A673 (cell line): Measurements from ENCODE around the gene CTAGE9. TPM values are rescaled to one million over a fixed set of nuclear protein-coding genes. Genes with fewer than 3 reads are reported as not detected.
A peak's percentile ranks its signal among the peaks of the same experiment; 100 is the strongest.

Experiments used
- BruUV-seq: library from RNA; stranded (reverse); fragments of 400-500 nt; replicated peaks from 2 replicates; lab custom pipeline; 2021; lab: Mats Ljungman, UMichigan
- CTCF ChIA-PET: fragments of 300-600 bp; sonication (Branson Sonifier 250); formaldehyde crosslinking; loops from one replicate; lab custom pipeline; 2022; ENCODE audit warnings: antibody characterized with exemption; lab: Charles Lee
- POLR2A ChIA-PET: fragments of 300-600 bp; sonication (Branson Sonifier 250); formaldehyde crosslinking; loops from one replicate; lab custom pipeline; 2022; ENCODE audit warnings: antibody characterized with exemption; ENCODE audit not compliant: low non-redundant PET; lab: Charles Lee
- DNase-seq: peaks from one replicate; pipeline ENCODE4 v3.0.0-alpha.2; 2015; ENCODE audit warnings: low spot score
- H3K27ac ChIP-seq: fragments of 200-600 bp; sonication (generic); 2 replicates; pipeline ENCODE4 v1.5.1; 2016; ENCODE audit warnings: mixed run types, low read depth, mild to moderate bottlenecking, mixed read lengths, antibody characterized with exemption, low read length; ENCODE audit not compliant: poor library complexity, severe bottlenecking
- H3K27me3 ChIP-seq: fragments of 200-600 bp; sonication (generic); replicated peaks from 2 replicates; pipeline ENCODE4 v1.6.1; 2017; ENCODE audit warnings: mixed run types, low read depth, mild to moderate bottlenecking, mixed read lengths, antibody characterized with exemption, low read length; ENCODE audit not compliant: insufficient read depth, poor library complexity
- H3K36me3 ChIP-seq: fragments of 200-600 bp; sonication (generic); 2 replicates; pipeline ENCODE4 v1.6.1; 2016; ENCODE audit warnings: mixed run types, mild to moderate bottlenecking, mixed read lengths, antibody characterized with exemption, low read length; ENCODE audit not compliant: insufficient read depth, poor library complexity, severe bottlenecking
- H3K4me1 ChIP-seq: fragments of 200-600 bp; sonication (generic); 2 replicates; pipeline ENCODE4 v1.6.1; 2017; ENCODE audit warnings: mixed run types, mild to moderate bottlenecking, mixed read lengths, antibody characterized with exemption, low read length; ENCODE audit not compliant: insufficient read depth, poor library complexity, severe bottlenecking
- H3K4me3 ChIP-seq: fragments of 200-600 bp; sonication (generic); 2 replicates; pipeline ENCODE4 v1.5.1; 2016; ENCODE audit warnings: low read depth, mixed run types, mild to moderate bottlenecking, mixed read lengths, low read length; ENCODE audit not compliant: poor library complexity, severe bottlenecking
- H3K9me3 ChIP-seq: fragments of 200-600 bp; sonication (generic); 2 replicates; pipeline ENCODE4 v1.6.1; 2016; ENCODE audit warnings: mixed run types, low read depth, mild to moderate bottlenecking, mixed read lengths, antibody characterized with exemption, low read length; ENCODE audit not compliant: poor library complexity, severe bottlenecking
- CTCF ChIP-seq: fragments of 300-800, 200-600 bp; sonication (generic); conservative IDR thresholded peaks from 2 replicates; pipeline ENCODE4 v1.5.1; 2017; ENCODE audit warnings: low read depth, mild to moderate bottlenecking, antibody characterized with exemption, low read length, moderate library complexity, mixed read lengths
- EZH2 ChIP-seq: fragments of 200-600 bp; sonication (generic); IDR thresholded peaks from 2 replicates; pipeline ENCODE4 v1.6.1; 2017; ENCODE audit warnings: borderline replicate concordance, low read depth, mild to moderate bottlenecking, mixed read lengths, antibody characterized with exemption, low read length; ENCODE audit not compliant: poor library complexity, severe bottlenecking
- intact Hi-C: fragments of 100-400 bp; cut with micrococcal nuclease; formaldehyde crosslinking; loops from one replicate; pipeline ENCODE4 v1.10.0; 2022; ENCODE audit not compliant: unreplicated experiment
- total RNA-seq: library from RNA; stranded (reverse); gene quantifications from 2 replicates; pipeline ENCODE4 v1.2.3, GENCODE V29; 2021

Gene CTAGE9
- total RNA-seq, 1 experiment from 2014 or later, result not detected

DNA sequence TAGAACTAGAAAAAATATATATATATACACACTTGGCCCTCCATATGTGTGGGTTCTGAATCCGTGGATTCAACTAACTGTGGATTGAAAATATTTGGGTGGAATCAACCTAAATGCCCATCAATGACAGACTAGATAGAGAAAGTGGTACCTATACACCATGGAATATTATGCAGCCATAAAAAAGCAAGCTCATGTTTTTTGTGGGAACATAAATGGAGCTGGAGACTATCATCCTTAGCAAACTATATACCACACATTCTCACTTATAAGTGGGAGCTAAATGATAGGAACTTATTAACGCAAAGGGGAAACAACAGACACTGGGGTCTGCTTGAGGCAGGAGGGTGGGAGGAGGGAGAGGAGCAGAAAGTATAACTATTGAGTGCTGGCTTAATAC is 37.6 kb downstream of the CTAGE9 start:
- intact Hi-C loops, result no loop called here
- POLR2A ChIA-PET, result no interaction called here
- CTCF ChIA-PET, result no interaction called here

GRCh38 chr6:131669891-131670290 is 40.9 kb downstream of the CTAGE9 start:
- no peak for DNase-seq
- Histone ChIP-seq H3K27me3 (no peaks in the 10 kb centered on the region), H3K4me3 (no peak overlapping the region), H3K36me3 (no peaks in the 10 kb centered on the region), H3K9me3 (no peaks in the 10 kb centered on the region), H3K4me1 (no peaks in the 10 kb centered on the region), H3K27ac (no peak overlapping the region)
- BruUV-seq, result no TSS peak
- CTCF ChIA-PET, result no interaction called here
- intact Hi-C loops, result no loop called here
- TF ChIP-seq EZH2, result no peak
- POLR2A ChIA-PET, result no interaction called here

More for the DNA sequence above, 37.6 kb downstream of the CTAGE9 start:
- Histone ChIP-seq H3K27me3 (no peaks in the 10 kb centered on the region), H3K4me1 (no peaks in the 10 kb centered on the region), H3K27ac (no peak overlapping the region), H3K36me3 (no peaks in the 10 kb centered on the region), H3K9me3 (no peaks in the 10 kb centered on the region), H3K4me3 (no peak overlapping the region)
- no peak for DNase-seq
- BruUV-seq, result no TSS peak
- no peak for TF ChIP-seq EZH2
- no peak for TF ChIP-seq CTCF

DNA sequence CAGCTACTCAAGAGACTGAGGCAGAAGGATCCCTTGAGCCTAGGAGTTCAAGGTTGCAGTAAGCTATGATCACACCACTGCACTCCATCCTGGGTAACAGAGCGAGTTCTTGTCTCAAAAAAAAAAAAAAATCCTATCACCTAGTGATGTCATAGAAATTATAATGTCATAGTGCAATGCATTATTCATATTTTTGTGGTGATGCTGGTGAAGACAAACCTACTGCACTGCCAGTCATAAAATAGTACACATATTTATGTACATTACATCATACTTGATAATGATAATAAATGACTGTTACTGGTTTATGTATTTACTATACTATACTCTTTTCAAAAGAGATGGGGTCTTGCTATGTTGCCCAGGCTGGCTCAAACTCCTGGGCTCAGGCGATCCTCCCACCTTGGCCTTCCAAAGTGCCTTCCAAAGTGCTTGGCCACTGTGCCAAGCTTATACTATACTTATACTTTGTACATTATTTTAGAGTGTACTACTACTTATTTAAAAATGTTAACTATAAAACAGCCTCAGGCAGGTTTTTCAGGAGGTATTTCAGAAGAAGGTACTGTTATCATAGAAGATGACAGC is 47.1 kb downstream of the CTAGE9 start:
- Histone ChIP-seq H3K9me3 (no peaks in the 10 kb centered on the region), H3K4me3 (no peak overlapping the region), H3K36me3 (no peaks in the 10 kb centered on the region), H3K27ac (no peak overlapping the region), H3K4me1 (no peaks in the 10 kb centered on the region), H3K27me3 (no peaks in the 10 kb centered on the region)
- TF ChIP-seq CTCF, result no peak
- TF ChIP-seq EZH2, result no peak
- ChIA-PET CTCF (no interaction called here), POLR2A (no interaction called here)
- no peak for DNase-seq
- no TSS peak for BruUV-seq
- intact Hi-C loops, result no loop called here

- CTCF ChIA-PET, result no interaction called here
- Histone ChIP-seq H3K27me3 (no peaks in the 10 kb centered on the region), H3K36me3 (no peaks in the 10 kb centered on the region), H3K9me3 (no peaks in the 10 kb centered on the region), H3K4me1 (no peaks in the 10 kb centered on the region), H3K4me3 (no peak overlapping the region), H3K27ac (no peak overlapping the region)
- TF ChIP-seq EZH2, result no peak
- no peak for TF ChIP-seq CTCF
- intact Hi-C loops, result no loop called here
- no TSS peak for BruUV-seq
- POLR2A ChIA-PET, result no interaction called here
- peak; percentile 3 for DNase-seq
Observed at GRCh38 chr6:131660195-131660594, 50.6 kb downstream of the CTAGE9 start.
